ENCODE results near the gene NHLRC1.

NHLRC1 gene

GRCh38 chr6:18101873-18102272 lies 20.6 kb downstream of the NHLRC1 start:
- H3K4me3 ChIP-seq (ENCODE audit: low read length) = no peak overlapping the region
- no peak overlapping the region for H3K9ac ChIP-seq (ENCODE audit: low read length)
- H3K36me3 ChIP-seq (ENCODE audit: control insufficient read depth, insufficient read depth, low read length, severe bottlenecking) = no peaks in the 10 kb centered on the region
- no peak for DNase-seq (ENCODE audit: low read depth)
- no peaks in the 10 kb centered on the region for H3K4me1 ChIP-seq (ENCODE audit: control insufficient read depth, insufficient read depth, low read length)
- peaks cover 2% of the 10 kb centered on the region for H3K9me3 ChIP-seq (ENCODE audit: control insufficient read depth, low read length)
- H3K27me3 ChIP-seq (replicated peaks; ENCODE audit: control insufficient read depth, insufficient read depth, low read length) = no peaks in the 10 kb centered on the region

- Histone ChIP-seq H3K36me3 (ENCODE audit: control insufficient read depth, insufficient read depth, low read length, severe bottlenecking) (no peaks in the 10 kb centered on the region), H3K4me1 (ENCODE audit: control insufficient read depth, insufficient read depth, low read length) (no peaks in the 10 kb centered on the region), H3K9ac (ENCODE audit: low read length) (no peak overlapping the region), H3K27me3 (replicated peaks; ENCODE audit: control insufficient read depth, insufficient read depth, low read length) (no peaks in the 10 kb centered on the region), H3K4me3 (ENCODE audit: low read length) (no peak overlapping the region), H3K9me3 (ENCODE audit: control insufficient read depth, low read length) (no peaks in the 10 kb centered on the region)
- DNase-seq (ENCODE audit: low read depth) = peak; percentile 35
These were observed 21.2 kb downstream of the NHLRC1 start for GRCh38 chr6:18101271-18101670.

- Histone ChIP-seq H3K9me3 (ENCODE audit: control insufficient read depth, low read length) (no peaks in the 10 kb centered on the region), H3K4me3 (ENCODE audit: low read length) (no peak overlapping the region), H3K27me3 (replicated peaks; ENCODE audit: control insufficient read depth, insufficient read depth, low read length) (no peaks in the 10 kb centered on the region), H3K36me3 (ENCODE audit: control insufficient read depth, insufficient read depth, low read length, severe bottlenecking) (no peaks in the 10 kb centered on the region), H3K4me1 (ENCODE audit: control insufficient read depth, insufficient read depth, low read length) (no peaks in the 10 kb centered on the region), H3K9ac (ENCODE audit: low read length) (no peak overlapping the region)
- no peak for DNase-seq (ENCODE audit: low read depth)
These were observed 22.2 kb downstream of the NHLRC1 start for GRCh38 chr6:18100296-18100695.

GRCh38 chr6:18099511-18099910 lies 23.0 kb downstream of the NHLRC1 start:
- no peak overlapping the region for H3K9ac ChIP-seq (ENCODE audit: low read length)
- H3K4me1 ChIP-seq (ENCODE audit: control insufficient read depth, insufficient read depth, low read length) = no peaks in the 10 kb centered on the region
- no peaks in the 10 kb centered on the region for H3K9me3 ChIP-seq (ENCODE audit: control insufficient read depth, low read length)
- no peaks in the 10 kb centered on the region for H3K36me3 ChIP-seq (ENCODE audit: control insufficient read depth, insufficient read depth, low read length, severe bottlenecking)
- DNase-seq (ENCODE audit: low read depth) = no peak
- H3K4me3 ChIP-seq (ENCODE audit: low read length) = no peak overlapping the region
- no peaks in the 10 kb centered on the region for H3K27me3 ChIP-seq (replicated peaks; ENCODE audit: control insufficient read depth, insufficient read depth, low read length)

GRCh38 chr6:18096423-18096822 lies 26.1 kb downstream of the NHLRC1 start:
- no peak overlapping the region for H3K9ac ChIP-seq (ENCODE audit: low read length)
- H3K27me3 ChIP-seq (replicated peaks; ENCODE audit: control insufficient read depth, insufficient read depth, low read length) = no peaks in the 10 kb centered on the region
- H3K9me3 ChIP-seq (ENCODE audit: control insufficient read depth, low read length) = no peaks in the 10 kb centered on the region
- no peak for DNase-seq (ENCODE audit: low read depth)
- H3K4me1 ChIP-seq (ENCODE audit: control insufficient read depth, insufficient read depth, low read length) = no peaks in the 10 kb centered on the region
- H3K4me3 ChIP-seq (ENCODE audit: low read length) = no peak overlapping the region
- H3K36me3 ChIP-seq (ENCODE audit: control insufficient read depth, insufficient read depth, low read length, severe bottlenecking) = no peaks in the 10 kb centered on the region

- H3K4me1 ChIP-seq (ENCODE audit: control insufficient read depth, insufficient read depth, low read length) = no peaks in the 10 kb centered on the region
- H3K4me3 ChIP-seq (ENCODE audit: low read length) = no peak overlapping the region
- no peaks in the 10 kb centered on the region for H3K27me3 ChIP-seq (replicated peaks; ENCODE audit: control insufficient read depth, insufficient read depth, low read length)
- no peaks in the 10 kb centered on the region for H3K36me3 ChIP-seq (ENCODE audit: control insufficient read depth, insufficient read depth, low read length, severe bottlenecking)
- H3K9ac ChIP-seq (ENCODE audit: low read length) = no peak overlapping the region
- peaks cover 15% of the 10 kb centered on the region for H3K9me3 ChIP-seq (ENCODE audit: control insufficient read depth, low read length)
- DNase-seq (ENCODE audit: low read depth) = no peak
These were observed 31.1 kb downstream of the NHLRC1 start for GRCh38 chr6:18091382-18091781.

GRCh38 chr6:18090349-18090786 lies 32.1 kb downstream of the NHLRC1 start:
- peaks cover 15% of the 10 kb centered on the region for H3K9me3 ChIP-seq (ENCODE audit: control insufficient read depth, low read length)
- no peaks in the 10 kb centered on the region for H3K4me1 ChIP-seq (ENCODE audit: control insufficient read depth, insufficient read depth, low read length)
- DNase-seq (ENCODE audit: low read depth) = no peak
- H3K27me3 ChIP-seq (replicated peaks; ENCODE audit: control insufficient read depth, insufficient read depth, low read length) = no peaks in the 10 kb centered on the region
- no peaks in the 10 kb centered on the region for H3K36me3 ChIP-seq (ENCODE audit: control insufficient read depth, insufficient read depth, low read length, severe bottlenecking)
- H3K9ac ChIP-seq (ENCODE audit: low read length) = no peak overlapping the region
- no peak overlapping the region for H3K4me3 ChIP-seq (ENCODE audit: low read length)

GRCh38 chr6:18088419-18089296 lies 33.8 kb downstream of the NHLRC1 start:
- Histone ChIP-seq H3K36me3 (ENCODE audit: control insufficient read depth, insufficient read depth, low read length, severe bottlenecking) (no peaks in the 10 kb centered on the region), H3K9ac (ENCODE audit: low read length) (no peak overlapping the region), H3K27me3 (replicated peaks; ENCODE audit: control insufficient read depth, insufficient read depth, low read length) (no peaks in the 10 kb centered on the region), H3K9me3 (ENCODE audit: control insufficient read depth, low read length) (peaks cover 15% of the 10 kb centered on the region), H3K4me1 (ENCODE audit: control insufficient read depth, insufficient read depth, low read length) (no peaks in the 10 kb centered on the region), H3K4me3 (ENCODE audit: low read length) (no peak overlapping the region)
- DNase-seq (ENCODE audit: low read depth) = no peak

- Histone ChIP-seq H3K9ac (ENCODE audit: low read length) (no peak overlapping the region), H3K27me3 (replicated peaks; ENCODE audit: control insufficient read depth, insufficient read depth, low read length) (no peaks in the 10 kb centered on the region), H3K4me1 (ENCODE audit: control insufficient read depth, insufficient read depth, low read length) (no peaks in the 10 kb centered on the region), H3K4me3 (ENCODE audit: low read length) (no peak overlapping the region), H3K9me3 (ENCODE audit: control insufficient read depth, low read length) (peaks cover 15% of the 10 kb centered on the region), H3K36me3 (ENCODE audit: control insufficient read depth, insufficient read depth, low read length, severe bottlenecking) (no peaks in the 10 kb centered on the region)
- DNase-seq (ENCODE audit: low read depth) = no peak
These were observed 34.9 kb downstream of the NHLRC1 start for GRCh38 chr6:18087396-18088165.

- Histone ChIP-seq H3K9me3 (ENCODE audit: control insufficient read depth, low read length) (no peaks in the 10 kb centered on the region), H3K27me3 (replicated peaks; ENCODE audit: control insufficient read depth, insufficient read depth, low read length) (no peaks in the 10 kb centered on the region), H3K9ac (ENCODE audit: low read length) (no peak overlapping the region), H3K4me1 (ENCODE audit: control insufficient read depth, insufficient read depth, low read length) (no peaks in the 10 kb centered on the region), H3K4me3 (ENCODE audit: low read length) (no peak overlapping the region), H3K36me3 (ENCODE audit: control insufficient read depth, insufficient read depth, low read length, severe bottlenecking) (no peaks in the 10 kb centered on the region)
- DNase-seq (ENCODE audit: low read depth) = no peak
These were observed 41.3 kb downstream of the NHLRC1 start for GRCh38 chr6:18081025-18081668.

- no peak for DNase-seq (ENCODE audit: low read depth)
- Histone ChIP-seq H3K4me1 (ENCODE audit: control insufficient read depth, insufficient read depth, low read length) (no peaks in the 10 kb centered on the region), H3K4me3 (ENCODE audit: low read length) (no peak overlapping the region), H3K9ac (ENCODE audit: low read length) (no peak overlapping the region), H3K27me3 (replicated peaks; ENCODE audit: control insufficient read depth, insufficient read depth, low read length) (no peaks in the 10 kb centered on the region), H3K9me3 (ENCODE audit: control insufficient read depth, low read length) (no peaks in the 10 kb centered on the region), H3K36me3 (ENCODE audit: control insufficient read depth, insufficient read depth, low read length, severe bottlenecking) (no peaks in the 10 kb centered on the region)
These were observed 41.9 kb downstream of the NHLRC1 start for GRCh38 chr6:18080544-18080943.
